GM12891 (cell line): Measurements from ENCODE around the gene MAP7D1.

Source experiments
- DNase-seq: peaks from one replicate; pipeline ENCODE4 v3.0.0; 2011; ENCODE audit warnings: low spot score; ENCODE audit not compliant: insufficient read length
- FAIRE-seq: peaks from 2 replicates; lab custom pipeline; 2011; peaks lifted over from hg19 to GRCh38; lab: Jason Lieb, UNC
- PAX5 ChIP-seq: IDR thresholded peaks from 2 replicates; pipeline ENCODE4 v1.6.1; 2011; ENCODE audit warnings: low read length, moderate library complexity, mild to moderate bottlenecking; ENCODE audit not compliant: insufficient read depth, severe bottlenecking
- POLR2A ChIP-seq: IDR thresholded peaks from 2 replicates; pipeline ENCODE4 v1.6.1; 2011; ENCODE audit warnings: low read depth, low read length, control low read depth
- POLR2AphosphoS5 ChIP-seq: IDR thresholded peaks from 2 replicates; pipeline ENCODE4 v1.6.1; 2011; ENCODE audit warnings: low read depth, low read length, control low read depth
- POU2F2 ChIP-seq: IDR thresholded peaks from 2 replicates; pipeline ENCODE4 v1.6.1; 2011; ENCODE audit warnings: low read depth, mild to moderate bottlenecking, control low read depth, low read length, moderate library complexity
- SPI1 ChIP-seq: IDR thresholded peaks from 2 replicates; pipeline ENCODE4 v1.6.1; 2011; ENCODE audit warnings: low read depth, low read length, control low read depth
- TAF1 ChIP-seq: IDR thresholded peaks from 2 replicates; pipeline ENCODE4 v1.6.1; 2011; ENCODE audit warnings: low read depth, low read length, control low read depth

The MAP7D1 gene

DNA sequence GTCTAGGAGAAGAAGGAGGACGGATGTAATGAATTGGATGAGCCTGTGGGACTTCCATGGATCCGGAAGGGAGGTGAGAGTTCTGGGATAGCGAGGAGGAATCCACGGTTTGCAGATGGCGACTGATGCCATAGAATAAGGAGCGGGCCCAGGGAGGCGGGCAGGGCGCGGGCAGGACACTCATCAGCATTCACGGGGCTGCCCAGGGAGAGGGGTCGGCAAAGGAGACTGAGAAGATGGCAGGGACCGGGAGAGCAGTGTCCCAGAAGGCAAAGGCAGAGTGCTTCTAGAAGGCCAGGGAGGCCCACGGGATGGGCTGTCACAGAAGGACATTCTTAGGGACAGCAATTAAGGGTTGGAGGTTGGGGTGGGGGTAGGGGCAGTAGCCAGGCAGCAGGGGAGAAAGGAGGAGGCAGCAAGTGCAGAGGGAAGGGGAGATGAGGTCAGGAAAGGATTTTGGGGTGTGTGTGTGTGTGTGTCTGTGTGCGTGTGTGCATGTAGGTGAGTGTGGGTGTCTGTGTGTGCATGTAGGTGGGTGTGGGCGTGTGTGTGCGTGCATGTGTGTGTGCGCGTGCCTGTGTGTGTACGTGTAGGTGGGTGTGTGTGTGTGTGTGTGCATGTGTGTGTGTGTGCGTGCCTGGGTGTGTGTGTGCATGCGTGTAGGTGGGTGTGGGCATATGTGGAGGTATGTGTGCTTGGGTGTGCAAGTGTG, 29.8 kb upstream of the MAP7D1 start:
- FAIRE-seq (peak; percentile 78), DNase-seq (no peak)
- TF ChIP-seq POU2F2 (no peak), SPI1 (no peak), POLR2AphosphoS5 (no peak), TAF1 (no peak), PAX5 (no peak), POLR2A (no peak)

DNA sequence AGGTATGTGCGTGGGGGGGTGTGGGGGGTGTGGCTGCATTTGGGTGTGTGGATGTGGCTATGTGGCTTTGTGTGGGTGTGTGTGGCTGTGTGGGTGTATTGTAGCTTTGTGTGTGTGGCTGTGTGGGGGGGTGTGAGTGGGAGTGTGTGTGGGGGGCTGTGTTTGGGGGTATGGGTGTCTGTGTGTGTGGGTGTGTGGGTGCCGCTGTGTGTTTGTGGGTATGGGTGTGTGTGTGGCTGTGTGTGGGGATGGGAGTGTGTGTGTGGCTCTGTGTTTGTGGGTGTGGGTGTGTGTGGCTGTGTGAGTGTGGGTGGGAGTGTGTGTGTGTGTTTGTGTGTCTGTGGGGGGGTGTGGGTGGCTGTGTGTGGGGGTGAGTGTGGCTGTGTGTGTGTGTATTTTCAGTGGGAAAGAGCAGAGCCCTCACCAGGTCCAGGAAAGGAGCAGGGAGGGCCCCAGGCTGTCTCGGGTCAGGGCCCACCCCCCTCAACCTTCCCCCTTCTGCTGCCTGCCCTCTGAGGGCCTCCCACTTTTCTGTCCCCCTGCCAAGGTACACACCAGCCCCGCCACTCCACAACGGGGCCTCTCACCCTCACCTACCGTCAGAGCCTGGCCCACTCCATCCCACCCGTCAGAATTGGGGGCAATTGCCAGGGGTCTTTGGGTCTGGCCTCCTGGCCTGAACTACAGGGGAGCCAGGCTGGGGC, 29.0 kb upstream of the MAP7D1 start:
- TF ChIP-seq SPI1: no peak
- no peak for TF ChIP-seq POLR2AphosphoS5
- no peak for TF ChIP-seq PAX5
- TF ChIP-seq POLR2A: no peak
- TF ChIP-seq TAF1: no peak
- TF ChIP-seq POU2F2: no peak
- FAIRE-seq (no peak), DNase-seq (no peak)

DNA sequence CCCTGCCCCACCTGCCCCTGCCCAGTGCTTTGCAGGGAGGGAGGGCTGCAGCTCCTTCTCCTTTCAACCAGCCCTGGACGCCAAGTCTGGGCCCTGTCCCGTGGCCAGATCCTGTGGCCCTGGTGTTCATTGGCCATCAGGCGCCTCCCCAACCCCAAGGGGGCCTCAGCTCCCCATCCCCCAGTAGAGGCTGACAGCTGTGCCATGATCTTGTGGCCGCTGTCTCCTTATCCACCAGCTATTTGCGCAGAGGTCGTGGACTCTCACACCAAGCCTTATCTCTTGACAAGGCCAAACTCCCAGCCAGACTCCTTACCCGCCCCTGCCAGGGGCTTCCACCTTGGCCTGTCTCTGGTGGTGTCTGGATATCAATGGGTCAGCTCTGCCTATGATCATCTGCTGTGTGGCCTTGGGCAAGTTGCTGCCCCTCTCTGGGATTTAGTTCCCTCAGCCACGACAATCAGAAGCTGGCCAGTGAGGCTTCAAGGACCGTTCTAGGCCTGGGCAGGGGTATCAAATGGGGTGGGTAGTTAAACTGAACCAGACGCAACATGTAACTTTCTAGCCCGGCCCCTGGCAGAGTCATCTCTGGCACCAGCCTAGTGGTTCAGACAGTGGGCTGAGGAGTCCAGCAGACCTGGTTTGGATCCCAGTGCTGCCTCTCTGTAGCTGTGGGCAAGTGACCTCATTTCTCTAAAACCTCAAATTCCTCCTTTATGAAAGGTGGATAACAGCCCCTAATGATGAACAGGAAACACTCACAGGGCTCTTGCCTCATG, 27.6 kb upstream of the MAP7D1 start:
- DNase-seq: no peak
- no peak for FAIRE-seq
- TF ChIP-seq POU2F2 (no peak), POLR2AphosphoS5 (no peak), PAX5 (no peak)

DNA sequence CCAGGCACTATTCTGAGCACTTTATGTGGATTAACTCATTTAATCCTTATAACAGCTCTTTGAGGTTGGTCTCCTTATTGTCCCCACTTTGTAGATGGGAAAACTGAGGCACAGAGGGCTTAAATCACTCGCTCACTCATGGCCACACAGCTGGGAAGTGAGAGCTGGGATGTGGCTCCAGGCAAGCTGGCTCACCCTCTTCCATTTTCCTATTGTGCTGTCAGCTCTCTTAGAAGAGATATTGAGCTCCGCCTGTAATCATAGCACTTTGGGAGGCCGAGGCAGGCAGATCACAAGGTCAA, 27.1 kb upstream of the MAP7D1 start:
- no peak for FAIRE-seq
- TF ChIP-seq TAF1: no peak
- no peak for TF ChIP-seq PAX5
- no peak for TF ChIP-seq POLR2AphosphoS5
- no peak for TF ChIP-seq POU2F2
- TF ChIP-seq POLR2A: no peak
- TF ChIP-seq SPI1: no peak

DNA sequence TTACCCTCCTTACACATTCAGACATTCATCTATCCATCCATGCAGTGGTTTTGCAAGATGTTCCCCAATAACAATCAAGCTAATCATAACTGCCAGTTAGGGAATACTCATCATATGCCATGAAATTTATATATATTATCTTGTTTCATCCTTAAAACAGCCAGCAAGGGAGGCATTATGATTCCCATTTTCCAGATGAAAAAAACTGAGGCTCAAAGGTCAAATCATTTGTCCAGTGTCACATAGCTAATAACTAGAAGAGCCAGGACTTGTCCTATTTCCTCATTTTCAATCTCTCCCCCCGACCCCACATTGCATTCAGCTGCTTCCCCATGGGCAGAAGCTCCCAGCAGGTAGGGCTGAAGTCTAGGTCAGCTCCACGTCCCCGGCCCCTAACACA, 23.9 kb upstream of the MAP7D1 start:
- FAIRE-seq (no peak), DNase-seq (no peak)
- TF ChIP-seq POU2F2: no peak
- no peak for TF ChIP-seq TAF1
- no peak for TF ChIP-seq POLR2AphosphoS5
- TF ChIP-seq SPI1: no peak
- TF ChIP-seq POLR2A: no peak
- no peak for TF ChIP-seq PAX5

More for the DNA sequence above, 27.1 kb upstream of the MAP7D1 start:
- DNase-seq: no peak

DNA sequence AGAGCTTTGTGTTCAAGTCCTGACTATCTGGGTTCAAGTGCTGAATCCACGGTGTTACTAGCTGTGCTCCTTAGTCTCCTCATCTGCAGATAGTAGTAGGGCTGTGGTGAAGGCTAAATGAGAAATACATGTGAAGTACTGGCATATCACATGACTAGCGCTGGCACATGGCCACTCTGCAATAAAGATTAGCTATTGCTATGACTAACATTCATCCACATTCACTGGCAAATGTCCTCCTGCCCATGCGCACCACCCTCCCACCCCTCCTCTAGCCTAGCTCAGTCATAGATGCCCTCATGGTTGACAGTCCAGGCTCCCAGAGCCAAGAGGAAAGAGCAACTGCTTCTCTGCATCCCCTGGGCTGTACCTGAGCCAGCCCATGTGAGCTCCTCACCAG, 22.5 kb upstream of the MAP7D1 start:
- peak; percentile 79 for FAIRE-seq
- no peak for DNase-seq
- TF ChIP-seq POU2F2 (no peak), POLR2AphosphoS5 (no peak), TAF1 (no peak), POLR2A (no peak), SPI1 (no peak)

DNA sequence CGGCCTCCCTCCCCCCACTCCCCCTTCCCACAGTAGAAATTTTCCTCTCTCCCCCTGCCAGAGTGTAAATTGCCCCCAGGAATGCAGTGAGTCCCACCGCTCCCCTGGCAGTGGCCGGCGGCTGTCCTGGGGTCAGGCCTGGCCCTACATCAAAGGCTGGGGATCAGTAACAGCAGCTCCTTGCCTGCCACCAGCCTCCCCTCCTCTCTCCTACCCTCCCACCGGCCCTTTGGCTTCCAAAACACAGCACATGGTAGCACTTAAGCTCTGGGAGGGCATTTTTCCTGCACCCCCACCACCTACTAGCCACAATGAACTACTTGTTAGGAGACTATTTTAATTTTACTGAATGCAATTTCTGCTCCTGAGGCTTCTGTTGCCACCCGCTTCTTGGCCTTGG, 21.9 kb upstream of the MAP7D1 start:
- DNase-seq (no peak), FAIRE-seq (no peak)
- TF ChIP-seq POU2F2 (no peak), SPI1 (no peak), PAX5 (no peak), TAF1 (no peak), POLR2AphosphoS5 (no peak), POLR2A (no peak)

DNA sequence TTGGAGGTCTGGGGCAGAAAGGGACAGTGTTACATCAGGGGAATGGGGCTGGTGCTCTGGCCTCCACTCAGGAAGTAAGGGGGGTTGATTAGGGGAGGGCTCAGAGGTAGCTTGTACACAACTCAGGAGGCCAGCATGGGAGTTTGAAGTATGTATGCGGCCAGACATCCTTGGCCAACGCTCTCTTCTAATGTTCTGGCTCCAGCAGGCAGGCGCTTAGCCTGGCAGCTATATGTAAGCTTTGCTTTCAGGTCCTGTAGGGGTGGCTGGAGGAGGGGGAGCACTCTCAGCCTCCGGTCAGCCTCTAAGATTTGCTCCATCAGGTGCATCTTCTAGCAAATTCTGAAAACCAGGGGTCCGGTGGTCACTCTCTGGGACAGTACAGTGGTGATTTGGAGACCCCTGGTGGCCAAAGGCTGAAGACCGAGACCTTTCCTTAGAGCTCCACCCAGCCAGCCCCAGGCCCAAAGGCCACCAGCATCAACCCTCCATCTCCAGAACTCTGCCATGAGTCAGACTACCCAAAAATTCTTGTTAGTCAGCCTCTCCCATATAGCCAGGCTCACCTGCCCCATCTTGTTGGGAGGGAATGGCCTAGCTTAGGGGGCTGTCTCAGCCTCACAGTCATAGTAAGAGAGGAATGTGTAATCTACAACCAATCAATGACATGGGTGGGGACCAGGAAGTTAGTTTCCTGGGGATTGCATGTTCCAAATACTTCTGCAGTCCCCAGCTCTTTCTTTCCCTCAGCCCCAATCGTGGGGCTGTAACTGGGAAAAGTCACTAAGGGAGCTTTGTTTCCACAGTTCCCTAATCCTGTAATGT, 21.2 kb upstream of the MAP7D1 start:
- DNase-seq: no peak
- TF ChIP-seq SPI1 (no peak), PAX5 (no peak), POLR2AphosphoS5 (no peak), TAF1 (no peak), POU2F2 (no peak), POLR2A (no peak)
- no peak for FAIRE-seq

DNA sequence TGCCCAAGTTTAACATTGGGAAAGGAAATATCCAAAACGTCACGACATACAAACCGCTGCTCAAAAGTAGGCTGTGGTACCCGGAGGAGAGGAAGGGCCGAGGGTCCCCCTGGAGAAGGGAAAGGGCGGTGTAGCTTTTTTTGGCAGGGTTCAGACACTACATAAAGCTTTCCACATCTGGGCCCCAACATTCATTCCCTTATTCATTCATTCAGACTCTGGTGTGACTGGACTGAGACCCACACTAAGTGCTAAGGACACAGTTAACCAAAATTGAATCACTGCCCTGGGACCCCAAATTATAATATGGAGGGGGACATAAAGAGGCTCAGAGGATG, 20.7 kb upstream of the MAP7D1 start:
- DNase-seq: no peak
- no peak for TF ChIP-seq POLR2A
- TF ChIP-seq TAF1: no peak
- FAIRE-seq: no peak

DNA sequence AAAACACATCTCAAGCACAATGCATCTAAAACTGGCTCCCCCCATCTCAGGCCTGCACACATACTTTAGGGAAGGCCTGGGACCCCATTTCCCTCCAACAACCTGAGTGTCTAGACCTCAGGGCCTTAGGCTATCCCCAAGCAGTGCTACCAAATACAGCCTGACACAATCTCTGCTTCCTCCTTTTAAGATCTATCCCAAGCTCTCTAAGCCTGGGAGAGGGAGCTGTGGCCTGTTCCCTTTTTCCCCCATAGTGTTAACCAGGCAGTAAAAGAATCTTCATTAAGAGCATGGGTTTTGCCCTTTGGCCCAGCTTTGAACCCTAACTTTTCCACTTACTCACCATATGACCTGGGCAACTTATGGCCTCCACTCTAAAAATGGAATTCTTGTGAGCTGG, 20.2 kb upstream of the MAP7D1 start:
- DNase-seq: no peak
- no peak for FAIRE-seq
- TF ChIP-seq POU2F2 (no peak), PAX5 (no peak), TAF1 (no peak), POLR2AphosphoS5 (no peak), SPI1 (no peak), POLR2A (no peak)

DNA sequence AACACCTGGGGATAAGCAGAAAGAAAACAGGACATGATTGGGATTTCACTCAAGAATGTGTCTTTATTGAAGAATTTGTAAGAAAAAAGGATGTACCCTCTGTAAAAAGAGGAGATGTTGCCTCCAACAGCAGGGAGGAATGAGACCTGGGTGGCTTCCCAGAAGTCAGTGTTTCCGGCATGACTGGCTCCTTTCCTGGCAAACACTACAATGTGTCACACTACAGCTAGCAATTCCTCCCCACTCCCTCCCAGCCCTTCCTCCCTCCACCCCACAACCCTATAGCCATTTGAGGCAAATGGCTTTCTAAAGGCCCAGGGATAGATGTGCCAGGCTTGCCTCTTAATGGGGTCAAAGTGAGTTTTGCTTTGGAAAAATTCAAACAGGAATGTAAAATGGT, 19.4 kb upstream of the MAP7D1 start:
- DNase-seq: no peak
- no peak for FAIRE-seq
- TF ChIP-seq POLR2A (no peak), POLR2AphosphoS5 (no peak), SPI1 (no peak), PAX5 (no peak), POU2F2 (no peak), TAF1 (no peak)
